ENCODE measurements around the gene SAMD4A. TPM values are rescaled to one million over a fixed set of nuclear protein-coding genes. Genes with fewer than 3 reads are reported as not detected.

SAMD4A gene
- polyA plus RNA-seq, 12 donors: 47.4 to 74.9 (median 63.3) TPM; not detected in 1

DNA sequence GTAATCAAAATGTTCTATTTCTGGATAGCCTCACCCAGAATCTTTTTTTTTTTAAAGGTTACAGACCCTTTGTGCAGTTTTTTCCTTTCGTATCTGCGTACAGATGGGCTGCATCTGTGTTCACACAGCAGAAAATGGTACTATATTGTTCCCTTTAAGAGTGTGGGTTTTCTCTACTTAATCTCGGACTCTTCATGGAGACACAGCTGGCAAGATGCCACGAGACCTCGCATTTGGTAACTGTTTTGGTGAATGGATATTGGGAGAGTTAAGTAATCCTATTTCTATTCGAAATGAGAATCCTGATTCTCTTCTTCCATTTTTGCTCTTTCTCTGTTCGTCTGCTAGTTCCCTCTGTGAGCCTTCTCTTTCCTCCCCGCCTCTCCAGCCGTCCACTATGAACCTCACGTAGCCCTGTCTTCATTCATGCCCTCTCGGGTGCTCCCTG lies 85.7 kb downstream of the SAMD4A start:
- DNase-seq: peak; percentile 68

GRCh38 chr14:54653712-54654469 lies 87.0 kb downstream of the SAMD4A start:
- DNase-seq: no peak

DNA sequence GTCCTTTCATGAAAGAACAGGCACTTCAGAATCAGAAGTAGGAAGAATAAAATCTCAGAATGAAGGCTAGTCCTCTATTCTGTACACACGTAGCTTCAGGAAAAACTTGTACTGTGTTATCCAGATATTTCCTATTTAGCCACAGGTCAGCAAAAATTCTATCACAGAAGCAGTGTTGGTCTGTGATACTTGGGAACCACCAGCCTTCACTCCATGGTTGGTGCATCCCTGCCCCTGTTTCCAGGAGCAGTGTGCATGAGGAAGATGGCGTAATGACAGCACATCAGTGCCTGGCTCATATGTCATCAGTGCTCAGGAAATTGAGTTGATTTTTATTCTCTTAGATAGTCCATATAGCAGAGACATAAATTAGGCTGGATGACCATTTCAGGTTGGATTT lies 87.7 kb downstream of the SAMD4A start:
- DNase-seq: no peak

DNA sequence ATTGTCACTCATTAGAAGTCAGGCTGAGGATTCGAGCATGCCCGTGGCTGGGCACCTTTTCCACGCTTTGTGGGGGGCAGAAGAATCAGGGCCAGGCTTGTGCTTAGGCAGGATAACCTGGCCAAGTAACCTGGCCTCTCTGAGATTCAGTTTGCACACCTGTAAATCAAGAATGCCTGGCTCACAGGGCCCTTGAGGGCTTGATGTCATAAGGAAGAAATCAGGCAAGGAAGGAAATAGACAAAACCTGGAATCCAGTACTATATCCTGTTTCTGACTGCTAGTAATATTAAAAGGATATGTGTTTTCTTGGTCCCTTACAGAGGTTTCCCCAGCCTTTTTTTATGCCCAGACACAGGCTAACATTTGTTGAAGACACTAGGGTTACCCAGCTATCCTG lies 91.9 kb downstream of the SAMD4A start:
- DNase-seq: no peak

DNA sequence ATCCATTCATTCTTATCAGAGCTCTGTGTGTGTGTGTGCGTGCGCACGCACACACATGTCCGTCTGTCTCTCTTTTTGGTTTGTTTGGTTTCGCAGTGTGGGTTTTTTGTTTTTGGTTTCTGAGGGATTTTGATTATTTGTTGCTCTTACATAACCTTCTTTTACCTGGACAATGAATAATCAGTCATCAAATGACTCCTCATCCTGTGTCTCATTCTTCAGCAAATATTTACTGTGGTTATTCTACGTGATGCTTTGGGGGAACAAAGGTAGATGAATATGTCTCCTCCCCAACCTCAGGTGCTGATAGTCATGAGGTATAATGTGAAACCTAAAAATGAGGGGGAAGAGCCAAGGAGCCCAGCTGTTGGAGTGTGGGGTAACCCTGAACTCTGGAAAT lies 92.4 kb downstream of the SAMD4A start:
- DNase-seq: no peak

GRCh38 chr14:54660604-54661111 lies 93.7 kb downstream of the SAMD4A start:
- DNase-seq: no peak

- DNase-seq: no peak
These were observed 95.7 kb downstream of the SAMD4A start for GRCh38 chr14:54662491-54663133.

DNA sequence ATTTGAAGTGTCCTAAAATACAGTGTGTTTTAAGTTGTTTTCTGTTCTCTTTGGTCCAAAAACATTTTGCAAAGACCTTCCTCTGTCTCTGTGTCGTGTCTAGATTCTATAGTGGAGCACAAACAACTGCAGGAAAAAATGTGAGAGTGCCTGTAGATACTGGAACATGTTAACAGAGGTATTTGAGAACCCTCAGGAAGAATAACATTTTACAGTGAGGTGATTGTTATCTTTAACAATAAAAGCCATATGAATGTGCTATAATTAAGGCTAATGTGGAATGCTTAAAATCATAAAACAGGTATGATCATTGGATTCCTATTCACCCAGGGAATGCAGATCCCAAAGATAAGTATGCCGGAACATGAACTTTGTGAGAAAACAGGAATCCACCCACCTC lies 98.0 kb downstream of the SAMD4A start:
- no peak for DNase-seq

- no peak for DNase-seq
These were observed 99.0 kb downstream of the SAMD4A start for GRCh38 chr14:54665946-54666345.

DNA sequence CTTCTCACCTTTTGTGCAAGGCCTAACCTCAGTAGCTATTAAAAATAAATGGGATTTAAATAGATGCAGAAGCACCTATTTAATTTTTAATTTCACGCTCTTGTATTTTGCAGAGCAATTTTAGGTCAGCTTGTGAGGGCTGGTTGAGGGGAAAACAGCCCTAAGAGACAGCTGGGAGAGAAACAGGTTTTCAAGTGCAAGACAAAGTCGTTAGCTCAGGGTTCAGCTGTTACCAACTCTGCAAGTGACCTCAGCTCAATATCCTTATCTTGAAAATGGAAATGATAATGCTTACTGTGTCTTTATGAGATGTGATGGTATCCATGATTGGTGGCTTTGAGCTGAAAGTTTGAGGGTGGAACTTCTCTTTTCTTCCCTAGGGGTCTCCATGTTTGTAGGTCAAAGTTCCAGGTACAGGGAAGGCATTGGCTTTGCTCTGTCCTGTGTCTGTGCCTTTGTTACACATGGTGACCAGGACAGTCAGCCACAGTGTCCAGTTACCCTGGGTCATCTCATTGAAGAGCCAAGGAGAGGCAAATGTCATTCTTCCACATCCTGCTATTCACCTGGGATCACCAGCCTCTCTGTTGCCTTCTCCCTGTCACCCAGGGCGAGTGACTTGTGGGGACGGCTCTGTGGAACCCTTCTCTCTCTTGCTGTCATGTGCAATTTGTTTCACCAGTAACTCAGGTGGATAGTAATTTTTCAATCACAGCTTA lies 100.3 kb downstream of the SAMD4A start:
- DNase-seq: no peak

DNA sequence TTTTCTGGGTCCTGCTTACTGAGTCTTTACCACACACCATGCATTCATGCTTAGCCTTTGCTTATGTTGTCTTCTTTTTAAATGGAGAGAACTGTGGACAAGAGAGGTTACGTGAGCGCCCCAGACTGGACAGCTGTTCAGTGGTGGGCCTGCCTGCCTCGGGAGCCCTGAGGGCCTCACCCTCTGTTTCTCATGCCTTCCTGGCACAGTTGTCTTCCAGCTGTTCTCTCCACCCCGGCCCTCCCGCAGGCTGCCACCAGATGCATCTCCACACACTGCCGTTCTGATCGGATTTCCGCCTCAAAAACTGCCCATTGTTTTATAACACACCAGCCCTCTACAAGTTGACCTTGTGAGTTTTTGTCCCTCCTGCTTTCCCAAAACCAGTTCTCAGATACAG lies 100.8 kb downstream of the SAMD4A start:
- DNase-seq: no peak

GRCh38 chr14:54669721-54670561 lies 103.0 kb downstream of the SAMD4A start:
- DNase-seq: no peak

DNA sequence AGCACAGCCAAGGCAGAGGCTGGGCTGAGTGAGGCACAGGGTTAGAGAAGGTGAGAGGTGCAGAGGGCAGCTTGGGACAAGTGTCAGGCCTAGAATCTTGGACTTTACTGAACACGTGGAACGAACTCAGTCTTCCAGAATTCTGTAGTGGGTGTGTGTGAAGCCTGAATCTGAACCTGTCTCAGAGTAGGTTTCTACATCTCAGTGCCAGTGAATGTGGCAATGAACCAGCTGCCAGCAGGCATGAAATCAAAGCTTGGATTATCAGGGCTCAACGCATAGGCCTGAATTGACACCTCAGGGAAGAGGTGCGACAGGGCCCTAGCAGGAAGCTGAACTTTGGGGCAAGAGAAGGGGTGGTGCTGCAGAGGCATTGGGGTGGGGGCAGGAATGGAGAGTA lies 104.6 kb downstream of the SAMD4A start:
- DNase-seq: no peak

- no peak for DNase-seq
These were observed 105.3 kb downstream of the SAMD4A start for GRCh38 chr14:54672181-54672580.

GRCh38 chr14:54672688-54673087 lies 105.8 kb downstream of the SAMD4A start:
- no peak for DNase-seq

GRCh38 chr14:54673193-54674045 lies 106.5 kb downstream of the SAMD4A start:
- DNase-seq: no peak

GRCh38 chr14:54674046-54674741 lies 107.3 kb downstream of the SAMD4A start:
- DNase-seq: no peak

- no peak for DNase-seq
These were observed 108.6 kb downstream of the SAMD4A start for GRCh38 chr14:54675236-54676128.

Data from muscle of arm (tissue), 12 donors.